H1 (cell line): ENCODE measurements around the gene KRTAP9-1. TPM values are rescaled to one million over a fixed set of nuclear protein-coding genes. Genes with fewer than 3 reads are reported as not detected.

Source experiments
- CTCF ChIA-PET: fragments of 300-600 bp; sonication (Branson Sonifier 250); formaldehyde crosslinking; loops from one replicate; lab custom pipeline; 2021; ENCODE audit not compliant: partially characterized antibody; lab: Charles Lee
- POLR2A ChIA-PET: fragments of 300-600 bp; sonication (Branson Sonifier 250); formaldehyde crosslinking; loops from one replicate; lab custom pipeline; 2021; ENCODE audit warnings: inconsistent platforms; ENCODE audit not compliant: partially characterized antibody; lab: Charles Lee
- DNase-seq, 2 experiments: peaks; one replicate each; pipeline versions ENCODE4 v3.0.0 to v3.0.0-alpha.2; 2010 to 2022; ENCODE audit warnings: low spot score in 2 of 2, low read depth in 1 of 2, mixed read lengths in 1 of 2
- FAIRE-seq: peaks from 2 replicates; lab custom pipeline; 2011; peaks lifted over from hg19 to GRCh38; lab: Jason Lieb, UNC
- H2AFZ ChIP-seq: 2 replicates; pipeline ENCODE4 v1.8.1; 2012; ENCODE audit warnings: low read length, inconsistent platforms
- H2AK5ac ChIP-seq: 2 replicates; pipeline ENCODE4 v1.6.1; 2013; ENCODE audit warnings: low read depth, low read length
- H2BK120ac ChIP-seq: replicated peaks from 2 replicates; pipeline ENCODE3; 2013; ENCODE audit warnings: low read depth, low read length, inconsistent platforms
- H2BK12ac ChIP-seq: 2 replicates; pipeline ENCODE4 v1.6.1; 2013; ENCODE audit warnings: low read depth, low read length
- H2BK15ac ChIP-seq: 2 replicates; pipeline ENCODE4 v1.6.1; 2013; ENCODE audit warnings: low read length
- H2BK20ac ChIP-seq: 2 replicates; pipeline ENCODE4 v1.6.1; 2013; ENCODE audit warnings: low read length
- H2BK5ac ChIP-seq: 2 replicates; pipeline ENCODE4 v1.6.1; 2013; ENCODE audit warnings: low read depth, low read length
- H3K14ac ChIP-seq: 2 replicates; pipeline ENCODE4 v1.6.1; 2013; ENCODE audit warnings: inconsistent platforms; ENCODE audit not compliant: insufficient read length
- H3K18ac ChIP-seq: 2 replicates; pipeline ENCODE4 v1.6.1; 2013; ENCODE audit warnings: low read length; ENCODE audit errors: extremely low read depth
- H3K23ac ChIP-seq: 2 replicates; pipeline ENCODE4 v1.6.1; 2013; ENCODE audit warnings: inconsistent platforms; ENCODE audit not compliant: insufficient read length
- H3K23me2 ChIP-seq: 2 replicates; pipeline ENCODE4 v1.6.1; 2013; ENCODE audit warnings: low read depth, low read length
- H3K27ac ChIP-seq: 2 replicates; pipeline ENCODE4 v1.6.1; 2011; ENCODE audit warnings: low read depth, low read length, inconsistent platforms
- H3K27me3 ChIP-seq, 4 experiments: replicated peaks in 1 of 4; 1 replicate in 1 of 4; 2 replicates in 3 of 4; pipeline versions ENCODE4 v1.6.1 to v1.8.1; 2011 to 2013; ENCODE audit warnings: low read length in 3 of 4, mild to moderate bottlenecking in 3 of 4, inconsistent platforms in 2 of 4, mixed read lengths in 2 of 4, moderate library complexity in 1 of 4; ENCODE audit not compliant: control insufficient read depth in 3 of 4, insufficient read depth in 3 of 4; ENCODE audit errors: extremely low read depth in 1 of 4
- H3K36me3 ChIP-seq, 4 experiments: 2 replicates each; pipeline versions ENCODE4 v1.6.1 to v1.8.1; 2011 to 2013; ENCODE audit warnings: mild to moderate bottlenecking in 4 of 4, low read length in 3 of 4, moderate library complexity in 2 of 4, control low read depth in 1 of 4, inconsistent platforms in 1 of 4; ENCODE audit not compliant: insufficient read depth in 4 of 4, control insufficient read depth in 2 of 4
- H3K4ac ChIP-seq: replicated peaks from 2 replicates; pipeline ENCODE3; 2013; ENCODE audit warnings: low read length, low read depth, mixed read lengths, inconsistent platforms; ENCODE audit not compliant: insufficient read length
- H3K4me1 ChIP-seq, 4 experiments: replicated peaks in 1 of 4; 1 replicate in 1 of 4; 2 replicates in 3 of 4; pipeline versions ENCODE4 v1.6.1 to v1.8.1; 2011 to 2013; ENCODE audit warnings: low read length in 3 of 4, inconsistent platforms in 2 of 4, mixed read lengths in 1 of 4; ENCODE audit not compliant: insufficient read depth in 4 of 4, control insufficient read depth in 3 of 4
- H3K4me2 ChIP-seq, 2 experiments: 2 replicates each; pipeline versions ENCODE4 v1.6.1 to v1.8.1; 2011 to 2013; ENCODE audit warnings: low read depth in 2 of 2, low read length in 2 of 2, control low read depth in 1 of 2, inconsistent platforms in 1 of 2, mild to moderate bottlenecking in 1 of 2; ENCODE audit not compliant: insufficient read depth in 1 of 2
- H3K4me3 ChIP-seq, 4 experiments: fragments of 200-600, 300-600 bp in 1 of 4; sonication (generic), shearing (Covaris generic), sonication (Bioruptor Twin) in 1 of 4; 2 replicates each; pipeline versions ENCODE4 v1.5.1 to v1.8.1; 2011 to 2016; ENCODE audit warnings: low read length in 4 of 4, low read depth in 3 of 4, control low read depth in 2 of 4, inconsistent platforms in 2 of 4, mild to moderate bottlenecking in 2 of 4, mixed read lengths in 1 of 4, moderate library complexity in 1 of 4; ENCODE audit not compliant: insufficient read depth in 2 of 4; ENCODE audit errors: extremely low read depth in 1 of 4
- H3K56ac ChIP-seq: replicated peaks from 2 replicates; pipeline ENCODE3; 2013; ENCODE audit warnings: low read depth, mild to moderate bottlenecking, mixed read lengths, low read length, inconsistent platforms; ENCODE audit not compliant: insufficient read length
- H3K79me1 ChIP-seq: 2 replicates; pipeline ENCODE4 v1.6.1; 2013; ENCODE audit warnings: low read depth, low read length, control low read depth
- H3K79me2 ChIP-seq, 2 experiments: 2 replicates each; pipeline versions ENCODE4 v1.6.1 to v1.8.1; 2012 to 2013; ENCODE audit warnings: low read length in 2 of 2, mild to moderate bottlenecking in 2 of 2, inconsistent platforms in 1 of 2; ENCODE audit not compliant: insufficient read depth in 2 of 2, control insufficient read depth in 1 of 2
- H3K9ac ChIP-seq, 4 experiments: replicated peaks in 1 of 4; 1 replicate in 1 of 4; 2 replicates in 3 of 4; pipeline versions ENCODE4 v1.6.1 to v1.8.1; 2011 to 2013; ENCODE audit warnings: low read depth in 3 of 4, low read length in 3 of 4, control low read depth in 2 of 4, mild to moderate bottlenecking in 2 of 4, moderate library complexity in 2 of 4, inconsistent platforms in 1 of 4; ENCODE audit errors: extremely low read depth in 1 of 4
- H3K9me3 ChIP-seq, 2 experiments: 2 replicates each; pipeline versions ENCODE4 v1.6.1 to v1.8.1; 2012 to 2013; ENCODE audit warnings: mild to moderate bottlenecking in 2 of 2, moderate library complexity in 2 of 2, control low read depth in 1 of 2, inconsistent platforms in 1 of 2, low read depth in 1 of 2, low read length in 1 of 2, mixed read lengths in 1 of 2; ENCODE audit not compliant: insufficient read depth in 2 of 2
- H4K20me1 ChIP-seq, 2 experiments: replicated peaks in 1 of 2; 2 replicates each; pipeline versions ENCODE3 to v1.8.1; 2011 to 2013; ENCODE audit warnings: inconsistent platforms in 2 of 2, low read length in 2 of 2, mild to moderate bottlenecking in 1 of 2; ENCODE audit not compliant: insufficient read depth in 2 of 2, control insufficient read depth in 1 of 2
- H4K5ac ChIP-seq: 2 replicates; pipeline ENCODE4 v1.6.1; 2013; ENCODE audit warnings: low read length, low read depth, mixed read lengths, inconsistent platforms; ENCODE audit not compliant: insufficient read length
- H4K8ac ChIP-seq: 2 replicates; pipeline ENCODE4 v1.8.0; 2013; ENCODE audit warnings: mild to moderate bottlenecking, moderate library complexity, low read length, inconsistent platforms; ENCODE audit not compliant: insufficient read depth; ENCODE audit errors: extremely low read depth
- H4K91ac ChIP-seq: replicated peaks from 2 replicates; pipeline ENCODE3; 2013; ENCODE audit warnings: low read length, mixed read lengths, inconsistent platforms; ENCODE audit not compliant: insufficient read length
- CBX5 ChIP-seq: fragments of 300-800, 300-1000 bp; sonication (generic); IDR thresholded peaks from 2 replicates; pipeline ENCODE4 v1.7.1; 2016; ENCODE audit warnings: antibody characterized with exemption, low read length, low read depth
- FOSL1 ChIP-seq: IDR thresholded peaks from 2 replicates; pipeline ENCODE4 v1.6.1; 2011; ENCODE audit warnings: mild to moderate bottlenecking, low read depth, low read length, moderate library complexity; ENCODE audit not compliant: insufficient read depth
- TAF1 ChIP-seq: IDR thresholded peaks from 2 replicates; pipeline ENCODE4 v1.6.1; 2011; ENCODE audit warnings: mild to moderate bottlenecking, low read depth, low read length
- WGBS, 2 experiments: shearing (Covaris generic) in 1 of 2; methylation state at CpG; one replicate each; pipeline versions ENCODE4 v1.1.6 to v1.1.7; 2013 to 2015; ENCODE audit warnings: low lambda C conversion rate in 2 of 2, mixed read lengths in 2 of 2, inconsistent platforms in 1 of 2, low coverage in 1 of 2, missing lambda C conversion rate in 1 of 2; ENCODE audit not compliant: insufficient replicate concordance in 2 of 2, insufficient coverage in 1 of 2, insufficient read length in 1 of 2; ENCODE audit errors: extremely low coverage in 1 of 2, missing lambda C conversion rate in 1 of 2; 5-methylcytosine and 5-hydroxymethylcytosine counted together
- polyA plus RNA-seq, 7 experiments: library from polyadenylated mRNA; depleted of rRNA in 3 of 7; stranded (reverse) in 5 of 7; unstranded in 2 of 7; fragments of >200 nt in 5 of 7; fragments of 200-250 nt in 2 of 7; gene quantifications; 1 replicate in 5 of 7; 2 replicates in 1 of 7; 4 replicates in 1 of 7; pipeline versions ENCODE4 v1.2.1 to v1.2.3, GENCODE V29; 2011 to 2013; ENCODE audit warnings: missing spikeins in 2 of 7, mixed read lengths in 2 of 7
- total RNA-seq: library from RNA; stranded (reverse); fragmentation: NEBNext Ultra II Directional; extraction: Animal tissue kit (Norgen Biotek cat#: 25700); gene quantifications from 2 replicates; pipeline ENCODE4 v1.2.1, GENCODE V29; 2021

The KRTAP9-1 gene
- total and polyA plus RNA-seq, 2 of the 8 experiments (the other 6 are each of a cell fraction or from before 2014, with no cell fraction given), result not detected

DNA sequence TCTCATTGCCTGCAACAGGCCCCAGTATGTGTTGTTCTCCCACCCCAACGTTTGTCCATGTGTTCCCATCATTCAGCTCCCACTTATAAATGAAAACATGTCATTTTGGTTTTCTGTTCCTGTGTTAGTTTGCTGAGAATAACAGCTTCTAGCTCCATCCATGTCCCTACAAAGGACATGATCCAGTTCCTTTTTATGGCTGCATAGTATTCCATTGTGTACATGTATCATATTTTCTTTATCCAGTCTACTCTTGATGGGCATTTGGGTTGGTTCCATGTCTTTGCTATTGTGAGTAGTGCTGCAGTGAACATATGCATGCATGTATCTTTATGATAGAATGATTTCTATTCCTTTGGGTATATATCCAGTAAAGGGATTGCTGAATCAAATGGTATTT, 26.0 kb downstream of the KRTAP9-1 start:
- Histone ChIP-seq H4K91ac (no peak overlapping the region), H2BK12ac (no peak overlapping the region), H3K4ac (no peak overlapping the region), H2BK15ac (no peak overlapping the region), H3K79me2 (no peaks in the 10 kb centered on the region), H4K5ac (no peak overlapping the region), H2BK5ac (no peak overlapping the region), H3K23ac (no peak overlapping the region), H3K27ac (no peak overlapping the region), H3K56ac (no peak overlapping the region), H2BK20ac (no peak overlapping the region), H3K27me3 (no peaks in the 10 kb centered on the region), H3K18ac (no peak overlapping the region), H3K4me1 (no peaks in the 10 kb centered on the region), H4K8ac (no peak overlapping the region), H3K4me2 (no peak overlapping the region), H3K9ac (no peak overlapping the region), H2BK120ac (no peak overlapping the region), H2AK5ac (no peak overlapping the region), H3K79me1 (no peaks in the 10 kb centered on the region), H3K23me2 (no peaks in the 10 kb centered on the region), H3K36me3 (no peaks in the 10 kb centered on the region), H3K9me3 (no peaks in the 10 kb centered on the region), H3K14ac (no peak overlapping the region), H4K20me1 (no peaks in the 10 kb centered on the region), H3K4me3 (no peak overlapping the region), H2AFZ (no peak overlapping the region)
- CTCF ChIA-PET, result no interaction called here
- 93% methylated on average over 1 of the region's 1 CpG; no CpG with 5 or more reads in 1 of the 2 experiments for WGBS, 2 experiments
- FAIRE-seq, result no peak
- POLR2A ChIA-PET, result no interaction called here
- TF ChIP-seq CBX5 (no peak), TAF1 (no peak), FOSL1 (no peak)
- no peak for DNase-seq
